Testis (tissue), 5 donors: ENCODE data around the gene CHST3. TPM values are rescaled to one million over a fixed set of nuclear protein-coding genes. Genes with fewer than 3 reads are reported as not detected.
"Not testable (repeated sequence)": the region's sequence is repeated elsewhere in the genome, so short reads cannot be mapped to it uniquely, and the experiment has no call there.

ENCODE experiments used
- DNase-seq: peaks from one replicate; pipeline ENCODE4 v3.0.0-alpha.2; 2019
- H3K27ac ChIP-seq, 2 donors: fragments of 200-600 bp; sonication (generic); one replicate each; pipeline ENCODE4 v1.5.1; 2019
- H3K27me3 ChIP-seq: fragments of 200-600 bp; sonication (generic); one replicate; pipeline ENCODE4 v1.5.1; 2019
- H3K36me3 ChIP-seq: fragments of 200-600 bp; sonication (generic); one replicate; pipeline ENCODE4 v1.5.1; 2017; ENCODE audit warnings: low read depth; ENCODE audit errors: missing control alignments
- H3K4me1 ChIP-seq: fragments of 200-600 bp; sonication (generic); one replicate; pipeline ENCODE4 v1.5.1; 2019
- H3K4me3 ChIP-seq, 2 donors: fragments of 200-600 bp; sonication (generic); one replicate each; pipeline ENCODE4 v1.5.1; 2017 to 2019
- H3K9me3 ChIP-seq: fragments of 200-600 bp; sonication (generic); one replicate; pipeline ENCODE4 v1.5.1; 2017
- CTCF ChIP-seq, 3 experiments: fragments of 450-650 bp in 2 of 3; fragments of 200-600 bp in 1 of 3; sonication (generic) in 1 of 3; IDR thresholded peaks; one replicate each; pipeline ENCODE4 v1.5.1; 2016 to 2019; ENCODE audit warnings: antibody characterized with exemption in 3 of 3, mild to moderate bottlenecking in 2 of 3, moderate library complexity in 1 of 3
- POLR2A ChIP-seq: fragments of 450-650 bp; IDR thresholded peaks from one replicate; pipeline ENCODE4 v1.6.1; 2017; ENCODE audit warnings: antibody characterized with exemption, mild to moderate bottlenecking, moderate library complexity
- WGBS, 2 donors: methylation state at CpG; one replicate each; pipeline ENCODE4 v1.1.5; 2018; 5-methylcytosine and 5-hydroxymethylcytosine counted together
- intact Hi-C: fragments of 100-400 bp; cut with DNase I; formaldehyde crosslinking; loops from one replicate; pipeline ENCODE4 v1.15.1; 2023; ENCODE audit warnings: low total_unique reads
- long read RNA-seq, 2 donors: transcript quantifications; one replicate each; lab custom pipeline, GENCODE V29; 2026
- polyA plus RNA-seq: library from polyadenylated mRNA; stranded (reverse); fragments of 350-450 nt; fragmentation: Illumina TruSeq; extraction: RNeasy Lipid Tissue Mini Kit (QIAGEN cat#74804); gene quantifications from one replicate; pipeline ENCODE4 v1.2.3, GENCODE V29; 2014; ENCODE audit warnings: low read depth, low replicate concordance; ENCODE audit not compliant: insufficient read depth
- total RNA-seq, 2 donors: library from RNA; depleted of rRNA; stranded (reverse); fragments of >200 nt; gene quantifications; one replicate each; pipeline ENCODE4 v1.2.3, GENCODE V29; 2016

The CHST3 gene, protein sequence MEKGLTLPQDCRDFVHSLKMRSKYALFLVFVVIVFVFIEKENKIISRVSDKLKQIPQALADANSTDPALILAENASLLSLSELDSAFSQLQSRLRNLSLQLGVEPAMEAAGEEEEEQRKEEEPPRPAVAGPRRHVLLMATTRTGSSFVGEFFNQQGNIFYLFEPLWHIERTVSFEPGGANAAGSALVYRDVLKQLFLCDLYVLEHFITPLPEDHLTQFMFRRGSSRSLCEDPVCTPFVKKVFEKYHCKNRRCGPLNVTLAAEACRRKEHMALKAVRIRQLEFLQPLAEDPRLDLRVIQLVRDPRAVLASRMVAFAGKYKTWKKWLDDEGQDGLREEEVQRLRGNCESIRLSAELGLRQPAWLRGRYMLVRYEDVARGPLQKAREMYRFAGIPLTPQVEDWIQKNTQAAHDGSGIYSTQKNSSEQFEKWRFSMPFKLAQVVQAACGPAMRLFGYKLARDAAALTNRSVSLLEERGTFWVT
- total RNA-seq (100 to 1,000 TPM; 107 to 218 TPM), polyA plus RNA-seq (55.3 TPM)
- long read RNA-seq, donor 1, full-length matches to known transcripts: 11 of 11 reads
- long read RNA-seq, donor 1, partial matches to known transcripts: 0 of 11 reads
- long read RNA-seq, donor 1, other reads (novel, unspliced or antisense): 0 of 11 reads
- long read RNA-seq, donor 2, full-length matches to known transcripts: 9 of 9 reads
- long read RNA-seq, donor 2, partial matches to known transcripts: 0 of 9 reads
- long read RNA-seq, donor 2, other reads (novel, unspliced or antisense): 0 of 9 reads

- peak; percentile 69 for DNase-seq
- no peak for TF ChIP-seq CTCF (IDR thresholded peaks at IDR 0.05)
- no peak for TF ChIP-seq POLR2A
- H3K27ac ChIP-seq: peak within 1 kb of the TSS; percentile 94 to 97
- WGBS, 2 donors: 0% methylated on average over 18 to 57 of the region's 77 CpGs
- H3K4me1 ChIP-seq: peaks cover 38% of the 10 kb centered on the region
- intact Hi-C loops: loop anchor here (10.0 kb wide), 2 partner anchors 81 to 371 kb away; no protein-coding TSS in a partner anchor
- H3K9me3 ChIP-seq: no peaks in the 10 kb centered on the region
- H3K36me3 ChIP-seq: no peaks in the 10 kb centered on the region
- H3K27me3 ChIP-seq: no peaks in the 10 kb centered on the region
- H3K4me3 ChIP-seq: peak within 1 kb of the TSS; percentile 73 to 86
These were observed at the start of gene CHST3 for GRCh38 chr10:71964098-71964742. CHST3 (plus strand) TSS chr10:71964395; CDS start chr10:72005843, 41,448 bp downstream.

DNA sequence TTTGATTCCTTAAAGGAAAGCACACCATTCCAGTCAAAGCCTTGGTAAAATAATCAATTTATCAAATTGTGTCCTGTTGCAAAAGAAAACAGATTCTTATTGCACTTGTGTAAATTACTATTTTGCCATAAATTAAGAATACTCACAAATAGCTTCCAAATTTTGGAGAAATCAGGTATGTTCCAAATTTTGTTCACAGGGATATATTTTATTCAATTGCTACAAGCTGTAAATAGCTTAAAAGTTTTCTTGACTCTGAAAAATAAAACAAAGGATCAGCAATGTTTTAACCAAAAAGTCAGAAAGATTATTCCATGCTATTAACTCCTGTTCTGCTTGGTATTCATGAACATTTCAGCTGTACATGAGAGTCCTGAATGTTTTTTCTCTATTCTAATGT, 47.4 kb upstream of the CHST3 start:
- intact Hi-C loops: no loop called here
- Histone ChIP-seq H3K4me1 (peaks cover 15% of the 10 kb centered on the region), H3K4me3 (no peak overlapping the region), H3K36me3 (no peaks in the 10 kb centered on the region), H3K9me3 (no peaks in the 10 kb centered on the region), H3K27me3 (no peaks in the 10 kb centered on the region), H3K27ac (no peak overlapping the region)
- TF ChIP-seq CTCF (IDR thresholded peaks at IDR 0.05) (no peak), POLR2A (no peak)
- DNase-seq: no peak

GRCh38 chr10:71918992-71919391, 45.2 kb upstream of the CHST3 start:
- H3K4me3 ChIP-seq: no peak overlapping the region
- H3K4me1 ChIP-seq: peaks cover 22% of the 10 kb centered on the region
- intact Hi-C loops: no loop called here
- WGBS, 2 donors: 60 to 65% methylated on average over 7 of the region's 7 CpGs
- no peaks in the 10 kb centered on the region for H3K9me3 ChIP-seq
- DNase-seq: no peak
- TF ChIP-seq CTCF (IDR thresholded peaks at IDR 0.05) (no peak), POLR2A (no peak)
- H3K27me3 ChIP-seq: no peaks in the 10 kb centered on the region
- no peak overlapping the region for H3K27ac ChIP-seq
- H3K36me3 ChIP-seq: no peaks in the 10 kb centered on the region

- H3K4me3 ChIP-seq, H3K9me3 ChIP-seq, H3K27ac ChIP-seq, DNase-seq, H3K36me3 ChIP-seq, H3K27me3 ChIP-seq, intact Hi-C loops: not testable (repeated sequence)
- H3K4me1 ChIP-seq: peaks cover 22% of the 10 kb centered on the region
- 67 to 73% methylated on average over 7 of the region's 7 CpGs for WGBS, 2 donors
These were observed 44.1 kb upstream of the CHST3 start for GRCh38 chr10:71919956-71920539.
